WTC11 (cell line): ENCODE measurements around the gene EXOC3L2. TPM values are rescaled to one million over a fixed set of nuclear protein-coding genes. Genes with fewer than 3 reads are reported as not detected.
A peak's percentile ranks its signal among the peaks of the same experiment; 100 is the strongest.

Experiments
- ATAC-seq: fragments of 200-7000 bp; cut with Tn5 transposase; 2 replicates; pipeline ENCODE4 v1.10.0; 2021; ENCODE audit warnings: mild to moderate bottlenecking, moderate library complexity
- CTCF ChIA-PET: fragments of 300-600 bp; sonication (Branson Sonifier 250); formaldehyde crosslinking; loops from one replicate; lab custom pipeline; 2021; ENCODE audit warnings: antibody characterized with exemption; lab: Charles Lee
- POLR2A ChIA-PET: fragments of 350-600 bp; sonication (Branson Sonifier 250); formaldehyde crosslinking; loops from one replicate; lab custom pipeline; 2021; ENCODE audit warnings: antibody characterized with exemption; lab: Charles Lee
- DNase-seq: peaks from one replicate; pipeline ENCODE4 v3.0.0; 2021; ENCODE audit warnings: low spot score
- H3K27ac Mint-ChIP-seq: 2 replicates; pipeline ENCODE4 v1.8.0; 2021; ENCODE audit warnings: mixed read lengths
- H3K27me3 Mint-ChIP-seq: 2 replicates; pipeline ENCODE4 v1.8.0; 2021; ENCODE audit warnings: low read depth, mild to moderate bottlenecking, moderate library complexity, mixed read lengths
- H3K36me3 Mint-ChIP-seq: 2 replicates; pipeline ENCODE4 v1.8.0; 2021; ENCODE audit warnings: mixed read lengths
- H3K4me1 Mint-ChIP-seq: 2 replicates; pipeline ENCODE4 v1.8.0; 2022; ENCODE audit warnings: mixed read lengths
- H3K4me3 Mint-ChIP-seq: 2 replicates; pipeline ENCODE4 v1.8.0; 2021; ENCODE audit warnings: mild to moderate bottlenecking, moderate library complexity, mixed read lengths
- H3K9me3 Mint-ChIP-seq: 2 replicates; pipeline ENCODE4 v1.8.0; 2021; ENCODE audit warnings: mixed read lengths
- CBFB ChIP-seq: sonication (generic); formaldehyde crosslinking; IDR thresholded peaks from 2 replicates; pipeline ENCODE4 v1.8.1; 2022; ENCODE audit warnings: mild to moderate bottlenecking, low read depth, missing genetic modification reagents
- MYBL2 ChIP-seq: sonication (generic); formaldehyde crosslinking; IDR thresholded peaks from 2 replicates; pipeline ENCODE4 v1.8.1; 2023; ENCODE audit warnings: mild to moderate bottlenecking, moderate library complexity, missing genetic modification reagents
- SP1 ChIP-seq: sonication (generic); formaldehyde crosslinking; conservative IDR thresholded peaks from 2 replicates; pipeline ENCODE4 v1.8.1; 2022; ENCODE audit warnings: missing genetic modification reagents
- TCF7 ChIP-seq: sonication (generic); formaldehyde crosslinking; IDR thresholded peaks from 2 replicates; pipeline ENCODE4 v1.8.0; 2022; ENCODE audit warnings: mild to moderate bottlenecking, low read depth, missing genetic modification reagents, moderate library complexity
- ZNF671 ChIP-seq: fragments of 250-450 bp; sonication (Bioruptor Pico); IDR thresholded peaks from 2 replicates; pipeline ENCODE4 v1.8.0; 2021; ENCODE audit warnings: mild to moderate bottlenecking
- total RNA-seq: library from RNA; stranded (reverse); gene quantifications from 3 replicates; pipeline ENCODE4 v1.2.3, GENCODE V29; 2021
- TF ChIP-seq, protein P1 (sequence below): sonication (generic); formaldehyde crosslinking; IDR thresholded peaks from 2 replicates; pipeline ENCODE4 v1.8.1; 2022; ENCODE audit warnings: low read depth, mild to moderate bottlenecking, moderate library complexity, missing genetic modification reagents, borderline replicate concordance
- TF ChIP-seq, protein P2 (sequence below): fragments of 200-600 bp; IDR thresholded peaks from 2 replicates; pipeline ENCODE4 v1.8.0; 2022; ENCODE audit warnings: antibody characterized with exemption
- TF ChIP-seq, protein P3 (sequence below): sonication (generic); formaldehyde crosslinking; IDR thresholded peaks from 2 replicates; pipeline ENCODE4 v1.8.0; 2023; ENCODE audit warnings: mild to moderate bottlenecking, missing genetic modification reagents
- TF ChIP-seq, protein P4 (sequence below): fragments of 250-450 bp; sonication (Bioruptor Pico); IDR thresholded peaks from 2 replicates; pipeline ENCODE4 v1.9.0; 2021; ENCODE audit warnings: moderate library complexity, mild to moderate bottlenecking, inconsistent platforms, borderline replicate concordance
- TF ChIP-seq, protein P5 (sequence below): fragments of 250-450 bp; sonication (Bioruptor Pico); IDR thresholded peaks from 2 replicates; pipeline ENCODE4 v1.9.0; 2021; ENCODE audit warnings: mild to moderate bottlenecking
- TF ChIP-seq, protein P6 (sequence below): fragments of 250-450 bp; sonication (Bioruptor Pico); IDR thresholded peaks from 2 replicates; pipeline ENCODE4 v1.8.0; 2021; ENCODE audit warnings: mild to moderate bottlenecking
- TF ChIP-seq, protein P7 (sequence below): fragments of 250-450 bp; sonication (Bioruptor Pico); IDR thresholded peaks from 2 replicates; pipeline ENCODE4 v1.9.0; 2021; ENCODE audit warnings: mild to moderate bottlenecking, borderline replicate concordance

Gene EXOC3L2
- total RNA-seq, 1 experiment from 2014 or later, result 2.7 TPM

DNA sequence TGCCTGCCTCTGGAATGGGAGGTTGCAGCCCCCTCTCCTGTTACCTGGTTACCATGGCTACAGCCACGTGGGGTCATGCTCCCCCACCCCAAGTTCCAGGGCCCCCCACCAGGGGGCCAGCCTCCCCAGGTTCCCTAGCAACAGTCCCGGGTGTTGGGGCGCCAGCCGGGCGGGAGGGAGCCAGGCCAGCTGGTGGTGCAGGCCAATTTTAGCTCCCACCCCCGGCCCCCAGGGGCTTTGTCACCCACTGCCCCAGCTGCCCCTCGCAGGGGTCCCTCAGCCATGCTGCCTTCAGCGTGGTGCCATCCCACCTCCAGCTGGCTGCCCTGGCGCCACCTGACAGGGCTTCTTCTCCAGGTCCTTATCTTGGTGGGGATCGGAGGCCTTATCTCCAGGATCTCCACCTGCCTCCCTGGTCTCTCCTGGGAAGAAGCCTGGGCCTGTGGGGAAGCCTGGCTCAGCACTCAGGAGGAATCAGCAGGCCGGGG, 8.9 kb upstream of the EXOC3L2 start:
- no peak overlapping the region for H3K4me3 Mint-ChIP-seq
- ATAC-seq (no peak), DNase-seq (peak; percentile 39)
- H3K4me1 Mint-ChIP-seq, result peaks cover 22% of the 10 kb centered on the region
- no peak for TF ChIP-seq MYBL2 (CRISPR knock-in tag)
- TF ChIP-seq, protein P1, sequence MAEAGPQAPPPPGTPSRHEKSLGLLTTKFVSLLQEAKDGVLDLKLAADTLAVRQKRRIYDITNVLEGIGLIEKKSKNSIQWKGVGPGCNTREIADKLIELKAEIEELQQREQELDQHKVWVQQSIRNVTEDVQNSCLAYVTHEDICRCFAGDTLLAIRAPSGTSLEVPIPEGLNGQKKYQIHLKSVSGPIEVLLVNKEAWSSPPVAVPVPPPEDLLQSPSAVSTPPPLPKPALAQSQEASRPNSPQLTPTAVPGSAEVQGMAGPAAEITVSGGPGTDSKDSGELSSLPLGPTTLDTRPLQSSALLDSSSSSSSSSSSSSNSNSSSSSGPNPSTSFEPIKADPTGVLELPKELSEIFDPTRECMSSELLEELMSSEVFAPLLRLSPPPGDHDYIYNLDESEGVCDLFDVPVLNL (CRISPR knock-in tag), result no peak
- TF ChIP-seq, protein P2, sequence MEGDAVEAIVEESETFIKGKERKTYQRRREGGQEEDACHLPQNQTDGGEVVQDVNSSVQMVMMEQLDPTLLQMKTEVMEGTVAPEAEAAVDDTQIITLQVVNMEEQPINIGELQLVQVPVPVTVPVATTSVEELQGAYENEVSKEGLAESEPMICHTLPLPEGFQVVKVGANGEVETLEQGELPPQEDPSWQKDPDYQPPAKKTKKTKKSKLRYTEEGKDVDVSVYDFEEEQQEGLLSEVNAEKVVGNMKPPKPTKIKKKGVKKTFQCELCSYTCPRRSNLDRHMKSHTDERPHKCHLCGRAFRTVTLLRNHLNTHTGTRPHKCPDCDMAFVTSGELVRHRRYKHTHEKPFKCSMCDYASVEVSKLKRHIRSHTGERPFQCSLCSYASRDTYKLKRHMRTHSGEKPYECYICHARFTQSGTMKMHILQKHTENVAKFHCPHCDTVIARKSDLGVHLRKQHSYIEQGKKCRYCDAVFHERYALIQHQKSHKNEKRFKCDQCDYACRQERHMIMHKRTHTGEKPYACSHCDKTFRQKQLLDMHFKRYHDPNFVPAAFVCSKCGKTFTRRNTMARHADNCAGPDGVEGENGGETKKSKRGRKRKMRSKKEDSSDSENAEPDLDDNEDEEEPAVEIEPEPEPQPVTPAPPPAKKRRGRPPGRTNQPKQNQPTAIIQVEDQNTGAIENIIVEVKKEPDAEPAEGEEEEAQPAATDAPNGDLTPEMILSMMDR, result no peak
- peaks cover 4% of the 10 kb centered on the region; the same call in 1 of the 2 replicates for H3K36me3 Mint-ChIP-seq
- no peaks in the 10 kb centered on the region for H3K9me3 Mint-ChIP-seq
- H3K27me3 Mint-ChIP-seq, result peaks cover 17% of the 10 kb centered on the region
- ChIA-PET CTCF (interaction anchor here (0.6 kb wide), 1 partner anchor 24 kb away, joined by 5 read pairs; no protein-coding TSS in a partner anchor), POLR2A (no interaction called here)
- no peak overlapping the region for H3K27ac Mint-ChIP-seq

DNA sequence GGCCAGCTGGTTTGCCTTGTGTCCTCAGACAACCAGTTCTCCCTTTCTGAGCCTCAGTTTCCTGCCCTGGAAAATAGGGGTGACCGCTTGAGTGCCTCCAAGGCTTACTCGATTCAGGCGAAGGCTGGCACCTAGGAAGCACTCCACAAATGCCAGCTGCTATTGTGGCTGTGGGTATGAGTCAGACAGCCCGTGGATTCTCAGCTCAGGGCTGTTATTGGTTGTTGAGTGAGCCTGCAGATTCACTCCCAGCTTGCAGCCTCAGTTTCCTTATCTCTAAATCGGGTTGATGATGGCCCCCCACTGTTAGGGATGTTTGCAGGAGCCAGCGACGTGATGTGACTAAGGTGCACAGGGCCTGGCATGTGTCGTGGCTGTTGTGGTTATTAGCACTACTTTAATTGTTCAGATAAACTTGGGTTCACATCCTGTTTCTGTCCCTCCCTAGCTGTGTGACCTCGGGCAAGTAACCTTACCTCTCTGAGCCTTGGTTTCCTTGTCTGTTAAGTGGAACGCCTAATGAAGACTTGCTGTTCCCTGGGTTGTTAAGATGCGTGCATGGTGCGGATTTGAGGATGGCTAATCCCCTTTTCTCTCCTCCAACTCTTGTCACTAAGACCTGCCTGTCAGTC, 8.3 kb upstream of the EXOC3L2 start:
- Mint-ChIP-seq H3K4me3 (peak overlapping the region; percentile 16; the same call in 1 of the 2 replicates), H3K36me3 (peaks cover 3% of the 10 kb centered on the region; the same call in 1 of the 2 replicates), H3K9me3 (no peaks in the 10 kb centered on the region), H3K27ac (no peak overlapping the region), H3K4me1 (peaks cover 22% of the 10 kb centered on the region), H3K27me3 (peaks cover 20% of the 10 kb centered on the region)
- ChIA-PET POLR2A (no interaction called here), CTCF (interaction anchor here (0.6 kb wide), 1 partner anchor 247 kb away, joined by 4 read pairs; no protein-coding TSS in a partner anchor)
- ATAC-seq (no peak), DNase-seq (no peak)
- TF ChIP-seq SP1 (CRISPR knock-in tag) (no peak), ZNF671 (CRISPR knock-in tag) (no peak), TCF7 (CRISPR knock-in tag) (no peak)
- TF ChIP-seq, protein P3, sequence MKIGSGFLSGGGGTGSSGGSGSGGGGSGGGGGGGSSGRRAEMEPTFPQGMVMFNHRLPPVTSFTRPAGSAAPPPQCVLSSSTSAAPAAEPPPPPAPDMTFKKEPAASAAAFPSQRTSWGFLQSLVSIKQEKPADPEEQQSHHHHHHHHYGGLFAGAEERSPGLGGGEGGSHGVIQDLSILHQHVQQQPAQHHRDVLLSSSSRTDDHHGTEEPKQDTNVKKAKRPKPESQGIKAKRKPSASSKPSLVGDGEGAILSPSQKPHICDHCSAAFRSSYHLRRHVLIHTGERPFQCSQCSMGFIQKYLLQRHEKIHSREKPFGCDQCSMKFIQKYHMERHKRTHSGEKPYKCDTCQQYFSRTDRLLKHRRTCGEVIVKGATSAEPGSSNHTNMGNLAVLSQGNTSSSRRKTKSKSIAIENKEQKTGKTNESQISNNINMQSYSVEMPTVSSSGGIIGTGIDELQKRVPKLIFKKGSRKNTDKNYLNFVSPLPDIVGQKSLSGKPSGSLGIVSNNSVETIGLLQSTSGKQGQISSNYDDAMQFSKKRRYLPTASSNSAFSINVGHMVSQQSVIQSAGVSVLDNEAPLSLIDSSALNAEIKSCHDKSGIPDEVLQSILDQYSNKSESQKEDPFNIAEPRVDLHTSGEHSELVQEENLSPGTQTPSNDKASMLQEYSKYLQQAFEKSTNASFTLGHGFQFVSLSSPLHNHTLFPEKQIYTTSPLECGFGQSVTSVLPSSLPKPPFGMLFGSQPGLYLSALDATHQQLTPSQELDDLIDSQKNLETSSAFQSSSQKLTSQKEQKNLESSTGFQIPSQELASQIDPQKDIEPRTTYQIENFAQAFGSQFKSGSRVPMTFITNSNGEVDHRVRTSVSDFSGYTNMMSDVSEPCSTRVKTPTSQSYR (CRISPR knock-in tag), result no peak

DNA sequence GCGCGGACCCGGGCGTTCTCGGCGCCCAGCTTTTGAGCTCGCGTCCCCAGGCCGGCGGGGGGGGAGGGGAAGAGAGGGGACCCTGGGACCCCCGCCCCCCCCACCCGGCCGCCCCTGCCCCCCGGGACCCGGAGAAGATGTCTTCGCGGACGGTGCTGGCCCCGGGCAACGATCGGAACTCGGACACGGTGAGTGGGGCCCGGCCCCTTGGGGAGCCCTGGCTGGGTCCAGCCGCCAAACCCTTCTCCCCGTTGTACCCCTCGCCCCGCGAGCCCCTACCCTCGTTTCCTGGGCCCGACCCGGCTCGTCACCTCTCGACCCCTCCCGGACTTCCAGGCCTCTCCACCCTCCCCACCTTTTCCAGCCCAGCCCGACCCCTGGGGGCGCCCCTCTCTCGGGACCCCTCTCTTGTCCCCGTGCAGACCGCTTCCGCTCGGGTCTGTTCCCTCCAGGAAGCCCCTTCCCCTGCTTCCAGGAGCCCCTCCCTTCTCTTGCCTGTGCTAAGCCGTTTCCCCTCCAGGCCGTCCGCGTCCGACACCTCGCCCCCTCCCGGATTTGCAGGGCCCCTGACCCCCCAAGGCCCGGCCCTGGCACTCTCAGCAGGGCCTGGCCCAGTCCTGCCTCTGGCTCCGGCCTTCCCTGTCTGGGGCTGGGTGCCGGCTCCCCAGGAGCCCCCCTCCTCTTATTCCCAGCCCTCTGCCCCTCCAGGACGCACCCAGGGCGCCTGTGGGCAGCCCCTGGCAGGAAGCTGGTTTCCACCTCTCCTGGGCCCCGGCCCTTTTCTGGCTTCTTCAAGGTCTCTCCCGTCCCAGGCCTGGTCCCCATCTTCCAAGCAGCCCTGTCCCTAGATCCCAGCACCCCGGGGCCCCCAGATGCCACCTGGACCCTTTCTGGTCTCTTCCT, 6.5 kb upstream of the EXOC3L2 start:
- CTCF ChIA-PET, result interaction anchor here (0.6 to 1.4 kb wide), 3 partner anchors 52 to 90 kb away, joined by 3 to 4 read pairs (median 3); no protein-coding TSS in a partner anchor
- H3K36me3 Mint-ChIP-seq, result no peaks in the 10 kb centered on the region
- H3K4me1 Mint-ChIP-seq, result peaks cover 22% of the 10 kb centered on the region
- H3K27me3 Mint-ChIP-seq, result peaks cover 25% of the 10 kb centered on the region
- H3K27ac Mint-ChIP-seq, result no peak overlapping the region
- POLR2A ChIA-PET, result no interaction called here
- H3K9me3 Mint-ChIP-seq, result no peaks in the 10 kb centered on the region
- peak; percentile 42 for DNase-seq
- peak; percentile 43 for ATAC-seq
- H3K4me3 Mint-ChIP-seq, result peak overlapping the region; percentile 71
- TF ChIP-seq, protein P4, sequence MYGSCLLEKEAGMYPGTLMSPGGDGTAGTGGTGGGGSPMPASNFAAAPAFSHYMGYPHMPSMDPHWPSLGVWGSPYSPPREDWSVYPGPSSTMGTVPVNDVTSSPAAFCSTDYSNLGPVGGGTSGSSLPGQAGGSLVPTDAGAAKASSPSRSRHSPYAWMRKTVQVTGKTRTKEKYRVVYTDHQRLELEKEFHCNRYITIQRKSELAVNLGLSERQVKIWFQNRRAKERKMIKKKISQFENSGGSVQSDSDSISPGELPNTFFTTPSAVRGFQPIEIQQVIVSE (CRISPR knock-in tag), result no peak
- no peak for TF ChIP-seq CBFB (CRISPR knock-in tag)
- TF ChIP-seq, protein P5, sequence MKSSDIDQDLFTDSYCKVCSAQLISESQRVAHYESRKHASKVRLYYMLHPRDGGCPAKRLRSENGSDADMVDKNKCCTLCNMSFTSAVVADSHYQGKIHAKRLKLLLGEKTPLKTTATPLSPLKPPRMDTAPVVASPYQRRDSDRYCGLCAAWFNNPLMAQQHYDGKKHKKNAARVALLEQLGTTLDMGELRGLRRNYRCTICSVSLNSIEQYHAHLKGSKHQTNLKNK (CRISPR knock-in tag), result no peak
- TF ChIP-seq, protein P6, sequence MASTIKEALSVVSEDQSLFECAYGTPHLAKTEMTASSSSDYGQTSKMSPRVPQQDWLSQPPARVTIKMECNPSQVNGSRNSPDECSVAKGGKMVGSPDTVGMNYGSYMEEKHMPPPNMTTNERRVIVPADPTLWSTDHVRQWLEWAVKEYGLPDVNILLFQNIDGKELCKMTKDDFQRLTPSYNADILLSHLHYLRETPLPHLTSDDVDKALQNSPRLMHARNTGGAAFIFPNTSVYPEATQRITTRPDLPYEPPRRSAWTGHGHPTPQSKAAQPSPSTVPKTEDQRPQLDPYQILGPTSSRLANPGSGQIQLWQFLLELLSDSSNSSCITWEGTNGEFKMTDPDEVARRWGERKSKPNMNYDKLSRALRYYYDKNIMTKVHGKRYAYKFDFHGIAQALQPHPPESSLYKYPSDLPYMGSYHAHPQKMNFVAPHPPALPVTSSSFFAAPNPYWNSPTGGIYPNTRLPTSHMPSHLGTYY (CRISPR knock-in tag), result no peak
- TF ChIP-seq, protein P7, sequence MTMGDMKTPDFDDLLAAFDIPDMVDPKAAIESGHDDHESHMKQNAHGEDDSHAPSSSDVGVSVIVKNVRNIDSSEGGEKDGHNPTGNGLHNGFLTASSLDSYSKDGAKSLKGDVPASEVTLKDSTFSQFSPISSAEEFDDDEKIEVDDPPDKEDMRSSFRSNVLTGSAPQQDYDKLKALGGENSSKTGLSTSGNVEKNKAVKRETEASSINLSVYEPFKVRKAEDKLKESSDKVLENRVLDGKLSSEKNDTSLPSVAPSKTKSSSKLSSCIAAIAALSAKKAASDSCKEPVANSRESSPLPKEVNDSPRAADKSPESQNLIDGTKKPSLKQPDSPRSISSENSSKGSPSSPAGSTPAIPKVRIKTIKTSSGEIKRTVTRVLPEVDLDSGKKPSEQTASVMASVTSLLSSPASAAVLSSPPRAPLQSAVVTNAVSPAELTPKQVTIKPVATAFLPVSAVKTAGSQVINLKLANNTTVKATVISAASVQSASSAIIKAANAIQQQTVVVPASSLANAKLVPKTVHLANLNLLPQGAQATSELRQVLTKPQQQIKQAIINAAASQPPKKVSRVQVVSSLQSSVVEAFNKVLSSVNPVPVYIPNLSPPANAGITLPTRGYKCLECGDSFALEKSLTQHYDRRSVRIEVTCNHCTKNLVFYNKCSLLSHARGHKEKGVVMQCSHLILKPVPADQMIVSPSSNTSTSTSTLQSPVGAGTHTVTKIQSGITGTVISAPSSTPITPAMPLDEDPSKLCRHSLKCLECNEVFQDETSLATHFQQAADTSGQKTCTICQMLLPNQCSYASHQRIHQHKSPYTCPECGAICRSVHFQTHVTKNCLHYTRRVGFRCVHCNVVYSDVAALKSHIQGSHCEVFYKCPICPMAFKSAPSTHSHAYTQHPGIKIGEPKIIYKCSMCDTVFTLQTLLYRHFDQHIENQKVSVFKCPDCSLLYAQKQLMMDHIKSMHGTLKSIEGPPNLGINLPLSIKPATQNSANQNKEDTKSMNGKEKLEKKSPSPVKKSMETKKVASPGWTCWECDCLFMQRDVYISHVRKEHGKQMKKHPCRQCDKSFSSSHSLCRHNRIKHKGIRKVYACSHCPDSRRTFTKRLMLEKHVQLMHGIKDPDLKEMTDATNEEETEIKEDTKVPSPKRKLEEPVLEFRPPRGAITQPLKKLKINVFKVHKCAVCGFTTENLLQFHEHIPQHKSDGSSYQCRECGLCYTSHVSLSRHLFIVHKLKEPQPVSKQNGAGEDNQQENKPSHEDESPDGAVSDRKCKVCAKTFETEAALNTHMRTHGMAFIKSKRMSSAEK (CRISPR knock-in tag), result no peak
